Measurements from ENCODE around the gene TBX5.

Gene TBX5

DNA sequence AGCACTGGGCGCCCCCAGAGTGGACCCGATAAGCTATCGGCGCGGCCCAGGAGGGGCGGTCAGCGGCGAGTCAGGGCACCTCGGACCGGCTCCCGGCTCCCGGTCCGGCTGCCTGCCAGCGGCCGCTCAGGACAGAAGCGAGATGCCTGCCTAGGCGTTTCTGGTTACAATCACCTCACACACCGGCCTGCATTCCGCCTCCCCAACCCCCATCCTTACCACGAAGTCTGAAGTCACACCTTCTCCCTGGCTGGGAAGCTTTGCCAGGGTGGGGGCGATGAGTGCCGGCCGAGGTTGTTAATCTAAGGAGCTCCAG lies 42.6 kb upstream of the TBX5 start:
- TF ChIP-seq POLR2AphosphoS5 (IDR thresholded peaks at IDR 0.05; ENCODE audit: low read depth, low read length) (no peak), FOXP2 (optimal IDR thresholded peaks at IDR 0.05; ENCODE audit: borderline replicate concordance, extremely low read depth, extremely low read length, insufficient read depth) (no peak), SIN3A (IDR thresholded peaks at IDR 0.05; ENCODE audit: borderline replicate concordance, insufficient read depth, low read length) (no peak), TAF1 (IDR thresholded peaks at IDR 0.05; ENCODE audit: borderline replicate concordance, insufficient read depth, low read length) (no peak)
- TF ChIP-seq, protein P1, sequence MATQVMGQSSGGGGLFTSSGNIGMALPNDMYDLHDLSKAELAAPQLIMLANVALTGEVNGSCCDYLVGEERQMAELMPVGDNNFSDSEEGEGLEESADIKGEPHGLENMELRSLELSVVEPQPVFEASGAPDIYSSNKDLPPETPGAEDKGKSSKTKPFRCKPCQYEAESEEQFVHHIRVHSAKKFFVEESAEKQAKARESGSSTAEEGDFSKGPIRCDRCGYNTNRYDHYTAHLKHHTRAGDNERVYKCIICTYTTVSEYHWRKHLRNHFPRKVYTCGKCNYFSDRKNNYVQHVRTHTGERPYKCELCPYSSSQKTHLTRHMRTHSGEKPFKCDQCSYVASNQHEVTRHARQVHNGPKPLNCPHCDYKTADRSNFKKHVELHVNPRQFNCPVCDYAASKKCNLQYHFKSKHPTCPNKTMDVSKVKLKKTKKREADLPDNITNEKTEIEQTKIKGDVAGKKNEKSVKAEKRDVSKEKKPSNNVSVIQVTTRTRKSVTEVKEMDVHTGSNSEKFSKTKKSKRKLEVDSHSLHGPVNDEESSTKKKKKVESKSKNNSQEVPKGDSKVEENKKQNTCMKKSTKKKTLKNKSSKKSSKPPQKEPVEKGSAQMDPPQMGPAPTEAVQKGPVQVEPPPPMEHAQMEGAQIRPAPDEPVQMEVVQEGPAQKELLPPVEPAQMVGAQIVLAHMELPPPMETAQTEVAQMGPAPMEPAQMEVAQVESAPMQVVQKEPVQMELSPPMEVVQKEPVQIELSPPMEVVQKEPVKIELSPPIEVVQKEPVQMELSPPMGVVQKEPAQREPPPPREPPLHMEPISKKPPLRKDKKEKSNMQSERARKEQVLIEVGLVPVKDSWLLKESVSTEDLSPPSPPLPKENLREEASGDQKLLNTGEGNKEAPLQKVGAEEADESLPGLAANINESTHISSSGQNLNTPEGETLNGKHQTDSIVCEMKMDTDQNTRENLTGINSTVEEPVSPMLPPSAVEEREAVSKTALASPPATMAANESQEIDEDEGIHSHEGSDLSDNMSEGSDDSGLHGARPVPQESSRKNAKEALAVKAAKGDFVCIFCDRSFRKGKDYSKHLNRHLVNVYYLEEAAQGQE (IDR thresholded peaks at IDR 0.05; ENCODE audit: insufficient read depth in 1 of 2, low read depth in 2 of 2, low read length in 2 of 2): no peak

DNA sequence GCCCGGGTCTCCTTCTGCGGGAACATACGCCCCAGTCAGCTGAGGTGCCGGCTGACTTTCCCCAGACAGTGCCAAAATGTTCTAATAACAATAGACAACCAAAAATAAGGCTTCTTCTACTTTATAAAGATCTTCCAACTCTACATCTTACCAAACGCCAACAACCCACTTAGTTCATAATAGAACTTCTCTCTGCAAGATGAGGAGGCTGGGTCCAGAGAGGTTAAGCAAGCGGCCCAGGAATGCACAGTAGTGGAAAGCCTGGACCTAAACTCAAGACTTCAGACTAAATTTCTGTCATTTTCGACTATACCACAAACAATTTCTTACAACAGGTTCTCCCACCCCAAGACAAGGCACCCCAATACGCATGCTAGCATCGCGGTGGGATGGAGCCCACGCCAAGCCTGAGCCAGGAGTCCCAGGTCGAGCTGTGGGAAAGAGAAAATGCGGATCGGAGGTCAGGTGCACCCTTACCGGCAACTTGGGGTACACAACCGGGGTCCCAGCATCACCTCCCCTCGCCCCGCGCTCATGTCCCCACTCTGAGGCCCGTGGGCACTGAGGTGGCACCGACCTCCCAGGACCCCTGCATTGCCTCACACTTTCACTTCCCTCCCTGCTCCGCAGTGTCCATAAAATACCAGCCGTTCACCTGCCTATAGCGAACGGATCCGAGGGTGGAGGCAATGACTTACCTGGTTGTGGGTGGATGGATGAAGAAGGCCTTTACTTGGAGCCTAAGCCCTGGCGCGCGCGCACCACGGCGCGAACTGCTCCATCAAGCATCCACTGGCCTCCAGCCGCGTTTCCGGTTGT lies 42.1 kb upstream of the TBX5 start:
- TF ChIP-seq SIN3A (IDR thresholded peaks at IDR 0.05; ENCODE audit: borderline replicate concordance, insufficient read depth, low read length): no peak
- TF ChIP-seq FOXP2 (optimal IDR thresholded peaks at IDR 0.05; ENCODE audit: borderline replicate concordance, extremely low read depth, extremely low read length, insufficient read depth): no peak
- TF ChIP-seq, protein P1 (IDR thresholded peaks at IDR 0.05; ENCODE audit: insufficient read depth in 1 of 2, low read depth in 2 of 2, low read length in 2 of 2): no peak
- no peak for TF ChIP-seq TAF1 (IDR thresholded peaks at IDR 0.05; ENCODE audit: borderline replicate concordance, insufficient read depth, low read length)
- TF ChIP-seq POLR2AphosphoS5 (IDR thresholded peaks at IDR 0.05; ENCODE audit: low read depth, low read length): no peak

DNA sequence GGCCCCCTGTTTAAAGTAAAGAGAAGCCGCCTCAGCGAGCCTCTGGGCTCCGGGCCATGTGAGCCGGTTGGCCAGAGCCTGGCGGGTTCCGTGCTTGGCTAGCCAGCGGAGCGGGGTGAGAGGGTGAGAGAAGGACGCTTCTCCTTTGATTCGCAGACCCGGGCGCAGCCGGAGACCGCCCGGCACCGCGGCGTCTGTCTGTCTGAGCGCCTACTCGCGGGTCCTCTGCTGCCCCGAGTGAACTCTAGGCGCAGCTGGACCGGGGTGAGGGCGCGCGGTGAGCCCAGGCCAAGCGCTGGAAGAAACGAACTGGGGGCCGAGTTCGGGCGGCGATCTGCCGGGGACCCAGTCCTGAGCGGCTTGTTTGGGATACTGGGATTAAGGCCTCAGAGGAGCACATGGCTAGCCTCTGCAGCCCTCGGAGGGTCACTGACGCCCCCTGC lies 41.4 kb upstream of the TBX5 start:
- TF ChIP-seq SIN3A (IDR thresholded peaks at IDR 0.05; ENCODE audit: borderline replicate concordance, insufficient read depth, low read length): no peak
- no peak for TF ChIP-seq TAF1 (IDR thresholded peaks at IDR 0.05; ENCODE audit: borderline replicate concordance, insufficient read depth, low read length)
- TF ChIP-seq, protein P1 (IDR thresholded peaks at IDR 0.05; ENCODE audit: insufficient read depth in 1 of 2, low read depth in 2 of 2, low read length in 2 of 2): no peak
- no peak for TF ChIP-seq POLR2AphosphoS5 (IDR thresholded peaks at IDR 0.05; ENCODE audit: low read depth, low read length)
- no peak for TF ChIP-seq FOXP2 (optimal IDR thresholded peaks at IDR 0.05; ENCODE audit: borderline replicate concordance, extremely low read depth, extremely low read length, insufficient read depth)

DNA sequence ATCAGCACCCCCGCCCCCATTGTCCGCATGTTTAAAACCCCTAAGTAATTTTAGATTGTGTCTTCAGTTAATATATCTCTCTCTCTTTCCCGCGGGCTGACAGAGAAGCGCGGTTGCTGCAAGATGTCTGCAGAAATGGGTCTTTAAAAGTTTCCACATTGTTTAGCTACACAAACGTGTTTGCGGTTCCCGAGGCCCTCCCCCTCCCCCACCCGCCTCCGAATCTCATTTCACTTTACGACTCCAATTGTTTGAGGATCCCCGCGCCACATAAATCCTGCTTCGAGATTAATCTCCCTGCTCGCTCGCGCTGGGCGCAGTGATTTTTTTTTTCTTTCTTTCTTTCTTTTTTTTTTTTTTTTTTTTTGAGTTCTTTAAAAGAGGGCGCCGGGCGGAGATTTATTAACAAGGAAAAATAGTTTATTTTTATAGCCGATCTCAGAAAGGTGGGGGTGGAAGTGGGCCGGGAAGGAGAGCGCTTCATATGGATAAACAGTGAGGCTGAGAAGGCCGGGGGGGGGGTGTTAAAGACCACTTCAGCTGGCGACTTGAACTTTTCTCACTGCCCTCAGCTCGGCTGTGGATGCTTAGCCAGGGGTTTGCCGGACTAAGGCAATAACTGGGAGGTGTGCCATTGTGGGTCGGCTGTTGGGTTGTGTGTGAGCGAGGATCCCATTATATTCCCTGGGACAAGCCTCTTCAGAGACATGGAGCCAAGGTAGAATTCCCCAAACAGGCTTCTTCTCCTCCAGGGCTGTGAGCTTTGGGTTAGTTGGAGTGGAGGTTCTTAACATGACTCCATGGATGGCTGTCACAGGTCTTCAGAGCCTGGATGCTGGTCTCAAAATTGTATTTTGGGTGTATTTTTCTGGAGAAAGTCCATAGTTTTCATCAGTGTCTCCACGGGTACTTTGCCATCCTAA lies 39.7 kb upstream of the TBX5 start:
- no peak for TF ChIP-seq POLR2AphosphoS5 (IDR thresholded peaks at IDR 0.05; ENCODE audit: low read depth, low read length)
- TF ChIP-seq TAF1 (IDR thresholded peaks at IDR 0.05; ENCODE audit: borderline replicate concordance, insufficient read depth, low read length): no peak
- no peak for TF ChIP-seq FOXP2 (optimal IDR thresholded peaks at IDR 0.05; ENCODE audit: borderline replicate concordance, extremely low read depth, extremely low read length, insufficient read depth)

DNA sequence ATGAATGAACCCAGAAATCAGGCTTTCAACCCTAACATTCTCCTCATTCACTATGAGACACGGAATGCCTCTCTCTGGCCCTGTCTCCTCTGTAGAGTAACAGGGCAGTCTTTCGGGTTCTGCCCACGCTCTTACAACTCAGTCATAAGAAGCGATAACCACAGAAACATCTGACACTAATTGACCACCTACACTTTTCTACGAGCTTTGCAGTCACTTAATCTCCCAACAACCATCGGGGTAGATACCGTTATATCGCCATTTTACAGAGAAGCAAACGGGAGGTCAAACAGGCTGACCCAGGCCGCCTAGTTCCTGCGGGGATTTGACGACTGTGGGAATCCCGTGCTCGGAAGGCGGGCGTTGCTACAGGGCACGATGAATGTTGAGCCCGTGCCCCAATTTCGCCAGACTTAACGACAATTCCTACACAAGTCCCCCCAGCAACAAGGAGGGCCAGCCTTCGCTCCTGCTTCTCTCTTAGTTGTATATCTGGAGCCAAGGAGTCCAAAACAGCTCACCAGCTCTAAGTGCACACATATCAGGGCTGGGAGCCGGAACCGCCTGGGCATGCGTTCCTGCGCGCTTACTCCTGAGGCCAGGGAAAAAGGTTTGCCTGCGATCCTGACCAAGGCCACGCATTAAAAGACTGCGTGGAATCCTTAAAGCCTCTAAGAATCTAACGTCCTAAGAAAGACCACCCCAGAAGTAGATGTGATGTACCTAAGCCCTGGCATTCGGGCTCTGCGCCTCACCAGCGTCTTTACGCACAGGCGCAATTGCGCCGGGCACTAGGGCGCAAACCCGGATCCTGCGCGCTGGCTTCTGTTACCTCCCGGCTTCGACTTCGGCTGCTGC lies 38.7 kb upstream of the TBX5 start:
- TF ChIP-seq, protein P1 (IDR thresholded peaks at IDR 0.05; ENCODE audit: insufficient read depth in 1 of 2, low read depth in 2 of 2, low read length in 2 of 2): no peak
- no peak for TF ChIP-seq TAF1 (IDR thresholded peaks at IDR 0.05; ENCODE audit: borderline replicate concordance, insufficient read depth, low read length)
- TF ChIP-seq SIN3A (IDR thresholded peaks at IDR 0.05; ENCODE audit: borderline replicate concordance, insufficient read depth, low read length): no peak
- no peak for TF ChIP-seq FOXP2 (optimal IDR thresholded peaks at IDR 0.05; ENCODE audit: borderline replicate concordance, extremely low read depth, extremely low read length, insufficient read depth)
- no peak for TF ChIP-seq POLR2AphosphoS5 (IDR thresholded peaks at IDR 0.05; ENCODE audit: low read depth, low read length)

All from PFSK-1 (cell line).